Measurements from ENCODE around the gene TNFRSF9. TPM values are rescaled to one million over a fixed set of nuclear protein-coding genes. Genes with fewer than 3 reads are reported as not detected.

The TNFRSF9 gene
- total RNA-seq, 1 experiment from 2014 or later = 0.23 TPM

GRCh38 chr1:7985851-7986612 is 45.4 kb upstream of the TNFRSF9 start:
- in situ Hi-C loops (cut with HindIII; ENCODE audit: low pct_unique_long_range_greater_than_20kb, low sequenced_read_pairs) (no loop called here), intact Hi-C loops (cut with micrococcal nuclease; ENCODE audit: unreplicated experiment) (no loop called here)
- DNase-seq (ENCODE audit: low read depth, low spot score) = no peak
- no peak for TF ChIP-seq SIN3A (IDR thresholded peaks at IDR 0.05; ENCODE audit: borderline replicate concordance, insufficient read depth, low read depth, low read length)
- TF ChIP-seq POLR2AphosphoS5 (IDR thresholded peaks at IDR 0.05; ENCODE audit: low read depth, low read length) = 0 out of 2 replicates have a peak, but pooled peaks have one; percentile 2
- CTCF ChIA-PET = no interaction called here
- H3K27ac ChIP-seq (ENCODE audit: low read length) = peak overlapping the region; percentile 51
- BruUV-seq (replicated peaks) = no TSS peak
- H3K4me3 ChIP-seq (ENCODE audit: low read depth in 2 of 2, low read length in 2 of 2) = no peak overlapping the region
- H3K9me3 ChIP-seq (ENCODE audit: control insufficient read depth, insufficient read depth, low read depth, low read length) = no peaks in the 10 kb centered on the region
- H3K27me3 ChIP-seq (ENCODE audit: control insufficient read depth, insufficient read depth, low read length) = no peaks in the 10 kb centered on the region
- H3K4me1 ChIP-seq (ENCODE audit: control insufficient read depth, insufficient read depth, low read length) = peaks cover 16% of the 10 kb centered on the region
- no peak for ATAC-seq
- H3K36me3 ChIP-seq (ENCODE audit: control insufficient read depth, insufficient read depth, low read length) = peaks cover 19% of the 10 kb centered on the region
- POLR2A ChIA-PET = interaction anchor here (0.6 to 0.7 kb wide), 3 partner anchors 135 to 216 kb away, joined by 3 read pairs; no protein-coding TSS in a partner anchor

GRCh38 chr1:7984811-7985210 is 44.2 kb upstream of the TNFRSF9 start:
- ATAC-seq (no peak), DNase-seq (ENCODE audit: low read depth, low spot score) (no peak)
- BruUV-seq (replicated peaks) = no TSS peak
- H3K4me1 ChIP-seq (ENCODE audit: control insufficient read depth, insufficient read depth, low read length) = peaks cover 26% of the 10 kb centered on the region
- H3K4me3 ChIP-seq (ENCODE audit: low read depth in 2 of 2, low read length in 2 of 2) = no peak overlapping the region
- intact Hi-C loops (cut with micrococcal nuclease; ENCODE audit: unreplicated experiment) = no loop called here
- TF ChIP-seq POLR2AphosphoS5 (IDR thresholded peaks at IDR 0.05; ENCODE audit: low read depth, low read length) (no peak), REST (IDR thresholded peaks at IDR 0.05; ENCODE audit: insufficient read depth in 1 of 2, low read depth in 2 of 2, low read length in 1 of 2) (no peak), SIN3A (IDR thresholded peaks at IDR 0.05; ENCODE audit: borderline replicate concordance, insufficient read depth, low read depth, low read length) (no peak), CTCF (IDR thresholded peaks at IDR 0.05) (no peak), TCF7L2 (IDR thresholded peaks at IDR 0.05; ENCODE audit: low read depth, low read length) (no peak)
- H3K27ac ChIP-seq (ENCODE audit: low read length) = peak overlapping the region; percentile 40; the same call in 1 of the 2 replicates
- ChIA-PET CTCF (interaction anchor here (0.5 kb wide), 1 partner anchor 364 kb away, joined by 3 read pairs; no protein-coding TSS in a partner anchor), POLR2A (interaction anchor here (0.6 kb wide), 1 partner anchor 342 kb away, joined by 6 read pairs; no protein-coding TSS in a partner anchor)
- in situ Hi-C loops (cut with HindIII; ENCODE audit: low pct_unique_long_range_greater_than_20kb, low sequenced_read_pairs) = no loop called here
- H3K36me3 ChIP-seq (ENCODE audit: control insufficient read depth, insufficient read depth, low read length) = peaks cover 19% of the 10 kb centered on the region
- no peaks in the 10 kb centered on the region for H3K9me3 ChIP-seq (ENCODE audit: control insufficient read depth, insufficient read depth, low read depth, low read length)
- no peaks in the 10 kb centered on the region for H3K27me3 ChIP-seq (ENCODE audit: control insufficient read depth, insufficient read depth, low read length)

All from Panc1 (cell line).